PC-3 (cell line): ENCODE data around the gene USP22.

Experiments
- EZH2 ChIP-seq: fragments of 300-600 bp; sonication (generic); IDR thresholded peaks from one replicate; pipeline ENCODE4 v1.6.1; 2017; ENCODE audit warnings: antibody characterized with exemption, mild to moderate bottlenecking, low read length; ENCODE audit not compliant: unreplicated experiment
- EZH2phosphoT487 ChIP-seq: fragments of 300-600 bp; sonication (generic); IDR thresholded peaks from 2 replicates; pipeline ENCODE4 v1.6.1; 2018; ENCODE audit warnings: mild to moderate bottlenecking, antibody characterized with exemption, low read length, borderline replicate concordance
- TF ChIP-seq, protein P1 (sequence below): fragments of 300-600 bp; sonication (generic); conservative IDR thresholded peaks from 2 replicates; pipeline ENCODE4 v1.5.1; 2017; ENCODE audit warnings: antibody characterized with exemption, low read depth, mild to moderate bottlenecking, low read length

- TF ChIP-seq, protein P1, sequence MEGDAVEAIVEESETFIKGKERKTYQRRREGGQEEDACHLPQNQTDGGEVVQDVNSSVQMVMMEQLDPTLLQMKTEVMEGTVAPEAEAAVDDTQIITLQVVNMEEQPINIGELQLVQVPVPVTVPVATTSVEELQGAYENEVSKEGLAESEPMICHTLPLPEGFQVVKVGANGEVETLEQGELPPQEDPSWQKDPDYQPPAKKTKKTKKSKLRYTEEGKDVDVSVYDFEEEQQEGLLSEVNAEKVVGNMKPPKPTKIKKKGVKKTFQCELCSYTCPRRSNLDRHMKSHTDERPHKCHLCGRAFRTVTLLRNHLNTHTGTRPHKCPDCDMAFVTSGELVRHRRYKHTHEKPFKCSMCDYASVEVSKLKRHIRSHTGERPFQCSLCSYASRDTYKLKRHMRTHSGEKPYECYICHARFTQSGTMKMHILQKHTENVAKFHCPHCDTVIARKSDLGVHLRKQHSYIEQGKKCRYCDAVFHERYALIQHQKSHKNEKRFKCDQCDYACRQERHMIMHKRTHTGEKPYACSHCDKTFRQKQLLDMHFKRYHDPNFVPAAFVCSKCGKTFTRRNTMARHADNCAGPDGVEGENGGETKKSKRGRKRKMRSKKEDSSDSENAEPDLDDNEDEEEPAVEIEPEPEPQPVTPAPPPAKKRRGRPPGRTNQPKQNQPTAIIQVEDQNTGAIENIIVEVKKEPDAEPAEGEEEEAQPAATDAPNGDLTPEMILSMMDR: no peak
- TF ChIP-seq EZH2: no peak
- no peak for TF ChIP-seq EZH2phosphoT487
Observed at GRCh38 chr17:20987511-20987910, 55.3 kb downstream of the USP22 start.
